ENCODE results near the gene CAP2. TPM values are rescaled to one million over a fixed set of nuclear protein-coding genes. Genes with fewer than 3 reads are reported as not detected.
"Not testable (repeated sequence)": the region's sequence is repeated elsewhere in the genome, so short reads cannot be mapped to it uniquely, and the experiment has no call there.

Gene CAP2
- total RNA-seq, 1 experiment from 2014 or later: not detected

- Histone ChIP-seq H3K4me1 (ENCODE audit: low read length) (no peaks in the 10 kb centered on the region), H3K27ac (ENCODE audit: low read length) (no peak overlapping the region), H3K9me3 (ENCODE audit: low read length) (no peaks in the 10 kb centered on the region), H4K20me1 (ENCODE audit: insufficient read depth, low read depth, low read length) (no peaks in the 10 kb centered on the region), H3K4me2 (ENCODE audit: low read depth, low read length, poor library complexity, severe bottlenecking) (no peak overlapping the region), H3K36me3 (ENCODE audit: insufficient read depth, low read length) (no peaks in the 10 kb centered on the region), H3K27me3 (ENCODE audit: low read length) (no peaks in the 10 kb centered on the region), H3K9ac (ENCODE audit: low read length) (no peak overlapping the region), H3K4me3 (ENCODE audit: low read length) (no peak overlapping the region), H2AFZ (ENCODE audit: low read length) (no peak overlapping the region), H3K9me2 (replicated peaks; ENCODE audit: insufficient read depth, low read length) (no peaks in the 10 kb centered on the region), H3K79me2 (ENCODE audit: low read length) (no peaks in the 10 kb centered on the region)
- no peak for DNase-seq
Observed at GRCh38 chr6:17429383-17430061, 36.1 kb downstream of the CAP2 start.

DNA sequence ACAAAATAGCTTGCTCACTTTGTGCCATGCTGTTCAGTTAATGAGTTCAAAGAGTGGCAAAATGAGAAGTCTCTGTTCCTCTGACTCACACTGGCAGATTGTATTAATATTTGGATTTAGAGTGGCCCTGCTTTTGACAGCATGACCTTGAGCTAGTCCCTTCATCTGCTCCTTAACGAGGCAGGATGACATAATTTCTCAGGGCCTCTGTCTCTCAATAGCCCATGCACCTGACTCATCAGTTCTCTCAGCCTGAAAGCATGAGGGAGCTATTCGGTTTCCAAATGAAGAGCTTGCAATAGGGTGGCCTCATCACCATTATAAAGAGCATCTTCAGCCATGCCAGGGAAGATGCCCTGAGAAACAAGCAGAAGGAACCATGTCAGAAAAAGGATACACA is 38.2 kb downstream of the CAP2 start:
- no peak overlapping the region for H2AFZ ChIP-seq (ENCODE audit: low read length)
- no peaks in the 10 kb centered on the region for H3K79me2 ChIP-seq (ENCODE audit: low read length)
- no peaks in the 10 kb centered on the region for H4K20me1 ChIP-seq (ENCODE audit: insufficient read depth, low read depth, low read length)
- no peaks in the 10 kb centered on the region for H3K27me3 ChIP-seq (ENCODE audit: low read length)
- H3K9ac ChIP-seq (ENCODE audit: low read length): no peak overlapping the region
- no peaks in the 10 kb centered on the region for H3K9me2 ChIP-seq (replicated peaks; ENCODE audit: insufficient read depth, low read length)
- no peak overlapping the region for H3K4me2 ChIP-seq (ENCODE audit: low read depth, low read length, poor library complexity, severe bottlenecking)
- H3K4me1 ChIP-seq (ENCODE audit: low read length): no peaks in the 10 kb centered on the region
- H3K4me3 ChIP-seq (ENCODE audit: low read length): no peak overlapping the region
- no peak overlapping the region for H3K27ac ChIP-seq (ENCODE audit: low read length)
- no peaks in the 10 kb centered on the region for H3K36me3 ChIP-seq (ENCODE audit: insufficient read depth, low read length)
- no peaks in the 10 kb centered on the region for H3K9me3 ChIP-seq (ENCODE audit: low read length)
- DNase-seq: no peak

GRCh38 chr6:17432356-17432755 is 39.0 kb downstream of the CAP2 start:
- Histone ChIP-seq H3K27ac (ENCODE audit: low read length) (no peak overlapping the region), H3K4me1 (ENCODE audit: low read length) (no peaks in the 10 kb centered on the region), H4K20me1 (ENCODE audit: insufficient read depth, low read depth, low read length) (no peaks in the 10 kb centered on the region), H3K4me2 (ENCODE audit: low read depth, low read length, poor library complexity, severe bottlenecking) (no peak overlapping the region), H3K9me2 (replicated peaks; ENCODE audit: insufficient read depth, low read length) (no peaks in the 10 kb centered on the region), H2AFZ (ENCODE audit: low read length) (no peak overlapping the region), H3K9me3 (ENCODE audit: low read length) (no peaks in the 10 kb centered on the region), H3K36me3 (ENCODE audit: insufficient read depth, low read length) (no peaks in the 10 kb centered on the region), H3K27me3 (ENCODE audit: low read length) (no peaks in the 10 kb centered on the region), H3K9ac (ENCODE audit: low read length) (no peak overlapping the region), H3K79me2 (ENCODE audit: low read length) (no peaks in the 10 kb centered on the region), H3K4me3 (ENCODE audit: low read length) (no peak overlapping the region)
- no peak for DNase-seq

DNA sequence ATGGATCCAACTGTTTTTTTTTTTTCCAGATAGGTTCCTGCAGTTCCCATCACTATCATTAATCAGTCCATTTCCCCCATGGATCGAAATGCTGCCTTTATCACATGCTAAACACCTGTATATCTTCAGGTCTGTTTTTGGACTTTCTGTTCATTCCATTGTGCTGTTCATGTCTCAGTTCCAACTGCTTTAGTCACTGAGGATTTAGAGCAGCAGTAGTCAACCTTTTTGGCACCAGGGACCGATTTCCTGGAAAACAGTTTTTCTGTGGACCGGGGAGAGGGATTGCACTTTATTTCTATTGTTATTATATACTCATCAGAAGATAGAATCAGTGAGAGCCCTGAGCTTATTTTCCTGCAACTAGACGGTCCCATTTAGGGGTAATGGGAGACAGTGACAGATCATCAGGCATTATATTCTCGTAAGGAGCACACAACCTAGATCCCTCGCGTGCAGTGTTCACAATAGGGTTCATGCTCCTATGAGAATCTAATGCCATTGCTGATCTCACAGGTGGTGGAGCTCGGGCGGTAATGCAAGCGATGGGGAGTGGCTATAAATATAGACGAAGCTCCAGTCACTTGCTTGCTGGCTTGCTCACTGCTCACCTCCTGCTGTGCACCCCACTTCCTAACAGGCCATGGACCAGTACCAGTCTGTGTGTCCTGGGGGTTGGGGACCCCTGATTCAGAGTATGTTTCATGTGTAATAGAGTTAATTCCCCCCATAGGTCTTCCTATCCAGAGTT is 46.0 kb downstream of the CAP2 start:
- H3K27ac ChIP-seq (ENCODE audit: low read length): no peak overlapping the region
- H3K9me3 ChIP-seq (ENCODE audit: low read length): no peaks in the 10 kb centered on the region
- no peak overlapping the region for H3K4me3 ChIP-seq (ENCODE audit: low read length)
- H2AFZ ChIP-seq (ENCODE audit: low read length): no peak overlapping the region
- H3K9me2 ChIP-seq (replicated peaks; ENCODE audit: insufficient read depth, low read length): no peaks in the 10 kb centered on the region
- no peaks in the 10 kb centered on the region for H3K36me3 ChIP-seq (ENCODE audit: insufficient read depth, low read length)
- no peak overlapping the region for H3K9ac ChIP-seq (ENCODE audit: low read length)
- H3K4me1 ChIP-seq (ENCODE audit: low read length): no peaks in the 10 kb centered on the region
- no peak overlapping the region for H3K4me2 ChIP-seq (ENCODE audit: low read depth, low read length, poor library complexity, severe bottlenecking)
- no peaks in the 10 kb centered on the region for H3K79me2 ChIP-seq (ENCODE audit: low read length)
- H4K20me1 ChIP-seq (ENCODE audit: insufficient read depth, low read depth, low read length): no peaks in the 10 kb centered on the region
- no peaks in the 10 kb centered on the region for H3K27me3 ChIP-seq (ENCODE audit: low read length)
- no peak for DNase-seq

GRCh38 chr6:17440811-17441210 is 47.4 kb downstream of the CAP2 start:
- H2AFZ ChIP-seq (ENCODE audit: low read length); H3K4me1 ChIP-seq (ENCODE audit: low read length); H3K4me2 ChIP-seq (ENCODE audit: low read depth, low read length, poor library complexity, severe bottlenecking); H3K36me3 ChIP-seq (ENCODE audit: insufficient read depth, low read length); H3K27me3 ChIP-seq (ENCODE audit: low read length); H3K79me2 ChIP-seq (ENCODE audit: low read length); H3K9me3 ChIP-seq (ENCODE audit: low read length); H3K27ac ChIP-seq (ENCODE audit: low read length); H3K4me3 ChIP-seq (ENCODE audit: low read length); H3K9me2 ChIP-seq (replicated peaks; ENCODE audit: insufficient read depth, low read length); H4K20me1 ChIP-seq (ENCODE audit: insufficient read depth, low read depth, low read length); H3K9ac ChIP-seq (ENCODE audit: low read length); DNase-seq: not testable (repeated sequence)

- no peaks in the 10 kb centered on the region for H3K36me3 ChIP-seq (ENCODE audit: insufficient read depth, low read length)
- no peak for DNase-seq
- H2AFZ ChIP-seq (ENCODE audit: low read length): no peak overlapping the region
- no peaks in the 10 kb centered on the region for H3K79me2 ChIP-seq (ENCODE audit: low read length)
- no peaks in the 10 kb centered on the region for H3K9me3 ChIP-seq (ENCODE audit: low read length)
- H3K4me2 ChIP-seq (ENCODE audit: low read depth, low read length, poor library complexity, severe bottlenecking): no peak overlapping the region
- H3K27me3 ChIP-seq (ENCODE audit: low read length): no peaks in the 10 kb centered on the region
- H4K20me1 ChIP-seq (ENCODE audit: insufficient read depth, low read depth, low read length): no peaks in the 10 kb centered on the region
- H3K4me1 ChIP-seq (ENCODE audit: low read length): no peaks in the 10 kb centered on the region
- H3K9ac ChIP-seq (ENCODE audit: low read length): no peak overlapping the region
- no peak overlapping the region for H3K4me3 ChIP-seq (ENCODE audit: low read length)
- H3K9me2 ChIP-seq (replicated peaks; ENCODE audit: insufficient read depth, low read length): no peaks in the 10 kb centered on the region
- H3K27ac ChIP-seq (ENCODE audit: low read length): no peak overlapping the region
Observed at GRCh38 chr6:17442196-17442595, 48.8 kb downstream of the CAP2 start.

- DNase-seq: no peak
- H3K36me3 ChIP-seq (ENCODE audit: insufficient read depth, low read length): no peaks in the 10 kb centered on the region
- H3K27me3 ChIP-seq (ENCODE audit: low read length): no peaks in the 10 kb centered on the region
- H3K9me3 ChIP-seq (ENCODE audit: low read length): no peaks in the 10 kb centered on the region
- H4K20me1 ChIP-seq (ENCODE audit: insufficient read depth, low read depth, low read length): no peaks in the 10 kb centered on the region
- no peak overlapping the region for H2AFZ ChIP-seq (ENCODE audit: low read length)
- H3K27ac ChIP-seq (ENCODE audit: low read length): no peak overlapping the region
- H3K9me2 ChIP-seq (replicated peaks; ENCODE audit: insufficient read depth, low read length): no peaks in the 10 kb centered on the region
- H3K79me2 ChIP-seq (ENCODE audit: low read length): no peaks in the 10 kb centered on the region
- H3K9ac ChIP-seq (ENCODE audit: low read length): no peak overlapping the region
- H3K4me1 ChIP-seq (ENCODE audit: low read length): no peaks in the 10 kb centered on the region
- H3K4me2 ChIP-seq (ENCODE audit: low read depth, low read length, poor library complexity, severe bottlenecking): no peak overlapping the region
- H3K4me3 ChIP-seq (ENCODE audit: low read length): no peak overlapping the region
Observed at GRCh38 chr6:17446713-17447112, 53.3 kb downstream of the CAP2 start.

GRCh38 chr6:17448165-17448564 is 54.8 kb downstream of the CAP2 start:
- H3K9me3 ChIP-seq (ENCODE audit: low read length): no peaks in the 10 kb centered on the region
- no peaks in the 10 kb centered on the region for H3K36me3 ChIP-seq (ENCODE audit: insufficient read depth, low read length)
- H3K27me3 ChIP-seq (ENCODE audit: low read length): no peaks in the 10 kb centered on the region
- no peak overlapping the region for H3K27ac ChIP-seq (ENCODE audit: low read length)
- no peak overlapping the region for H3K4me3 ChIP-seq (ENCODE audit: low read length)
- H3K9me2 ChIP-seq (replicated peaks; ENCODE audit: insufficient read depth, low read length): no peaks in the 10 kb centered on the region
- no peak for DNase-seq
- no peaks in the 10 kb centered on the region for H3K79me2 ChIP-seq (ENCODE audit: low read length)
- H2AFZ ChIP-seq (ENCODE audit: low read length): no peak overlapping the region
- no peak overlapping the region for H3K9ac ChIP-seq (ENCODE audit: low read length)
- no peak overlapping the region for H3K4me2 ChIP-seq (ENCODE audit: low read depth, low read length, poor library complexity, severe bottlenecking)
- no peaks in the 10 kb centered on the region for H3K4me1 ChIP-seq (ENCODE audit: low read length)
- no peaks in the 10 kb centered on the region for H4K20me1 ChIP-seq (ENCODE audit: insufficient read depth, low read depth, low read length)
